Erythroblast (primary cell): ENCODE data around the gene AP4M1.

Experiments used
- GATA1 ChIP-seq: IDR thresholded peaks from 2 replicates; pipeline ENCODE4 v1.6.1; 2011; ENCODE audit warnings: low read depth, mild to moderate bottlenecking, control low read depth, low read length, moderate library complexity
- POLR2A ChIP-seq: IDR thresholded peaks from 2 replicates; pipeline ENCODE4 v1.6.1; 2011; ENCODE audit warnings: mild to moderate bottlenecking, low read length

DNA sequence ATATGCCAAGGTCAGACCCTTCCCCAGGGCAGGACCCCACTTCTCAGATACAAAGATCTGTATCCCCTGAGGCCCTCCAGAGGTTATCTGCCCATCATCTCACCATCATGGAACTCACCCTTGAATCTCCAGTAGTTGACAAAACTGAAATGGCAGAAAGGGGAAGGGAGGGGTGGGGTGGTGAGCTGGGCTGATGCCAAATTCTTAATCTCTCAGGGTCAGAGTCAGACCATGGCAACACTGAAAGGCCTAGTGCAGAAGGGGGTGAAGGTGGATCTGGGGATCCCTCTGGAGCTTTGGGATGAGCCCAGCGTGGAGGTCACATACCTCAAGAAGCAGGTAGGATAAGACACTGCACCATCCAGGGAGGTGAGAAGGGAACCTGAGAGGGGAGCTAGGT, 21.1 kb downstream of the AP4M1 start:
- TF ChIP-seq POLR2A (no peak), GATA1 (no peak)
